MV-4-11 (cell line): ENCODE results near the gene PKMYT1.

Experiments used
- DNase-seq: peaks from one replicate; lab custom pipeline; 2025; lab: John Stamatoyannopoulos, UW

The PKMYT1 gene

DNA sequence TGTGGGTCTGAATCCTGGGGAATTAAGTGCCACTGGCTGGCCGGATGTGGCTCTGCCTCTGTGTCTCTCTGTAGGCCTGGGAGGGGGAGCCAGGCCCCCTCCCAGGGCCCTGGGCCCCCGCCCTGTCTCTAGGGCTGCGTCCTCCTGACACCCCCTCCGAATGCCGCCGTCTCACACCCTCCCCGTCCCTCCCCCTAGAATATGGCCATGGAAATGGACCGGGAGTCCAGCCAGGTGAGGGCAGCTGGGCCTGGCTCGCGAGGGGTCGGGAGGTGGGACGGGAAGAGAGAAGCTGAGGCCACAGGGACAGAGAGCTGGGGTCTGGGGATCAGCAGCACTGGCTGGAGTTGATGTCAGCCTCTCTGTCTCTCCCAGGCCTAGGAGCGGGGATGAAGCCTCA is 16.1 kb upstream of the PKMYT1 start:
- DNase-seq, result no peak

DNA sequence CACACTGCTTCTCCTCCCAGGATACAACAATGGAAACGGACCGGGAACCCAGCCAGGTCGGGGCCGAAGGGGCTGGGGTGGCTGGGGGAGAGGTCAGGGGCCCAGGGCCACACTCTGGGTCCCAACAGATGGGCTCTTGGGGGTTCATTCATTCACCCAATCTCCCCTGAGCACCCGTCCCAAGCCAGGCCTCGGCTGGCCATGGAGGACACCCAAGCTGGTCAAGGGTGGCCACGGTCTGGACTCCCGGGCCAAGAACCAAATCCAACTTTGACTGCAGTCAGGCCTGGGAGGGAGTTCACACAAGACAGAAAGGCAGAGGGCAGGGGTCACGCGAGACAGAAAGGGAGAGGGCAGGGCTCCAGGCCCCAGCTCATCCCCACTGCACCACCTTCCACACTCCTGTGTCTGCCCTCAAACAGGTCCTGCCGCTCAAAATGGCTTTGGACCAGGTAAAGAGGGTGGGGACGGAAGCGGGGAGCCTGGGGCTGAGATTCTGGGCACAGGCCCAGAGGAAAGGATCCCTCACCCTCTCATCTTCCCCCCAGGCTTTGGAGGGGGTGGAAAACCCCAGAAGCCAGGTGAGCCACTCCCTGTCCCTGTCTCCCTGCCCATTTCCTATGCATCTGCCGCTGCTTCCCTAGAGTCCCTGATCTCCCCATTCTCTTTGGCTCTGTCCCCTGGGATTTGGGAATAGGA is 12.3 kb upstream of the PKMYT1 start:
- DNase-seq, result no peak

DNA sequence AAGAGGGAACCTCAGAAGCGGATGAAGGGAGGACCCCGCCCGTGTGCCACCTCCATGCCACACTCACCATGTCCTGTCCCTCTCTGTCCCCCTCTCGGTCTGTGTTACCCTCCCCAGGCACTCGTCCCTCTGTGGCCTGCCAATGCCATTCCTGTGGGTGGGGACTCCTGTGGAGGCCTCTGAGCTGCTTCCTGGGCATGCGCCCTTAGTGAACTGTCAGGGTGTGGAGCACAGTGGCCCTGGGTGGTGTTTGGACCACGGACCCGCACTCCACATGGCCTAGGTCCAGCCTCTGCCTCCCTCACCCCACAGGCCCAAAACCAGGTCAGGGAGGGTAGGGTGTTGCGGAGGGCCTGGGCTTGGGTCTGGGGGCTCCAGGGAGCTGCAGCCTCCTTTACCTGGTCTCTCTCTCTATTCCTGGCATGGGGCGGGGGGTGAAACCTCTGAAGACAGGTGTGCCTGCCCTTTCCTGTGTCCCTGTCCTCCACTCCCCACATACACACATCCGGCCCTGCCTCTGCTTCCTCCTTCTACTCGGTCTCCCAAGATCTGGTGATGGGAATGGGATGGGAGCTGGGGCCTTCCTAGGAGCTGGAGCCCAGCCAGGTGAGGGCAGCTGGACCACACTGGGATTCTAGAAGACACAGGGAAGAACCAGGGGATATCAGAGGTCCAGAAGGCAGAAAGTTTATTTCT is 11.5 kb upstream of the PKMYT1 start:
- DNase-seq, result no peak

DNA sequence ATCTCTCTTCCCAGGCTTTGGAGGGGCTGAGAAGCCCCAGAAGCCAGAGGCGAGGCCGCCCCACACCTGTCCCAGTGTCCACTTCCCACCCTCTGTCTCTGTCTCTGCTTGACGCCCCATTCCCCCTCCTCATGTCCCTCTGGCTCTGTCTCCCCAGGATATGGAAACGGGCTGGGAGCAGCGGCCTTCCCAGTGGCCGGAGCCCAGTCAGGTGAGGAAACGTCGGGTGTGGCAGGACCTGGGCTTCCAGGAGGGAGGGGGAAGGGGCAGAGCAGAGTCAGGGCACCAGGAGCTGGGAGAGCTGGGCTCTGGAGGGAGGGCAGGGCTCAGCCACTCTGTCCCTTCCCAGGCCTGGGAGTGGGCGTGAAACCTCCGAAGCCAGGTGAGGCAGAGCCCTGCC is 10.6 kb upstream of the PKMYT1 start:
- no peak for DNase-seq

DNA sequence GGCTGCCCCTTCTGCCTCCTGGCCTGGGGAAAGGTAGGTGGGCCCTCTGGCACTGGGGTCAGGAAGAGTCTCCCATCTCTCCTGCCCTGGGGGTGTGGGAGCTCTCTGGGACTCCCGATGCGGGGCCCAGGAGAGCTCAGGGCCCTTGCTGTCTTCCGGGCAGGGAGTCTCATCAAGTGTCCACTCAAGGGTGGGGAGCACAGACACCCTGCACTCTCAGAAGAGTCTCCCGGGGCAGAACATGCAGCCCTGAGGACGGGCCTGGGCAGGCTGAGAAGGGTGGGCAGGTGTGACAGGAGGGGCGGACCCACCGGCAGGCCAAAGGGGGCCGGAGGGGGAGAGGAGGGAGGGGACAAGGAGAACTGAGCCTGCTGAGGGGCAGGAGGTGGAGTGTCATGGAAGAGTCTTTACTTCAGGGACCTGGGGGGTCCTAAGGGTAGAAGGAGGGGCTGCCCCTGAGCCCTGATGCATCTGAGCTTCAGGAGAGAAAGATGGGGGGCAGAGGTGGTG is 8.4 kb upstream of the PKMYT1 start:
- no peak for DNase-seq

DNA sequence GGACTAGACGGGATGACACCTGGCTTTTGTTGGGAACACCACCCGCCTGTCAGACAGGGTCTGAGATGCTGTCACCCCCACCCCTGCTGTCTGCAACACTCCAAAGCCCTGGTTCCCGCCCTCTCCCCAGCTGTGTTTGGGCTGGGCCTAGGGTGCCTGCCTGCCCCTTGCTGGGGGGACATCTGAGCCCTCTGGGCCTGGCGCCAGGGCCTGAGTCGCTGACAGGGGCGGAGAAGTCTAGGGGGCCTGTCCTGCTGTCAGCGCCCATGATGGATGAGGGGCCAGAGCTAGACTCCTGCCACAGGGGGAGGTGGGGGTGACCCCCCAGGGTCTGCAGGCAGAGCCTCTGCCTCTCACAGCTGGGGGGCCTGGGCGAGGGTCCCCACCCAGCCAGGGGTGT is 7.6 kb upstream of the PKMYT1 start:
- DNase-seq, result no peak

DNA sequence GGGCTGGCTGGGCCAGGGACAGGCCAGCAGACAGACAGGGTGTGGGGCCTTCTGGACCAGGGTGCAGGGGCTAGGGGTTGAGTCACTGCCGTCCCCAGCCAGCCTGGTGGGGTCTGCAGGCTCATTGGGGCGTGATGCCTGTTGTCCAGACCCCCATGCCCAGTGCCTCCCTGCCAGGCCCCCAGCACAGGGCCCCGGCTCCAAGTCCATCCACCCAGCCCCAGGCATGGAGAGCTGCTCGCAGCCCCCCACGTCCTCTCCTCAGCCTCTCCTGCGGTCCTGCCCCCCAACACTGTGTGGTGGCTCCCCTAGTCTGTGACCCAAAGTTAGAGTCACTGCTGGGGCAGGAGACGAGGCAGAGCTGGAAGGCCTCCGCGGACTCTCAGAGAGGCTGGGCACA is 7.0 kb upstream of the PKMYT1 start:
- DNase-seq, result no peak

DNA sequence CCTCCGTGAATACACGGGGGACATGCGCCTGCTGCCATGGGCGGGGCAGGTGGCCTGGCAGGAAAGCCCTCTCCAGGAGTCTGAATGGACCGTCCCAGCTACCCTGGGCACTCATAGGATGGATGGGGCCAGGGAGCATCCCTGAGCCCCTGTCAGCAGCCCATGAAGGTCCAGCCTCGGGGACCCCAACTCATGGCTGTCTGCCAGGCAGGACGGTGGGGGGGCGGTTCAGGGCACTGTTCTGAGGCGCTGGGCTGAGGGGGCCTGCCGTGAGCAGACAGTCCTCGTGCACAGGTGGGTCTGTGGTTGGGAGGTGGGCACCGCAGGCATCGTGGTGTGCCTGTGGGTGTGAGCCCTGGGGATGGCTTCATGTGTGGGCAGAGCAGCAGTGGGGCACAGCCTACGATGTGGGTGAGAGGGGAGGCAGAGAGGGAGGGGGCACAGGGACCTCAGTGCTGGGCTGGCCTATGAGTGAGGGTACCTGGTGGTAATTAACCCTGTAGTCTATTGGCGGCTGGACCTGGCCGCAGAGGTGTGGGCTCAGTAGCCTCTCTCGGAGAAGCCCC is 6.5 kb upstream of the PKMYT1 start:
- DNase-seq, result no peak

DNA sequence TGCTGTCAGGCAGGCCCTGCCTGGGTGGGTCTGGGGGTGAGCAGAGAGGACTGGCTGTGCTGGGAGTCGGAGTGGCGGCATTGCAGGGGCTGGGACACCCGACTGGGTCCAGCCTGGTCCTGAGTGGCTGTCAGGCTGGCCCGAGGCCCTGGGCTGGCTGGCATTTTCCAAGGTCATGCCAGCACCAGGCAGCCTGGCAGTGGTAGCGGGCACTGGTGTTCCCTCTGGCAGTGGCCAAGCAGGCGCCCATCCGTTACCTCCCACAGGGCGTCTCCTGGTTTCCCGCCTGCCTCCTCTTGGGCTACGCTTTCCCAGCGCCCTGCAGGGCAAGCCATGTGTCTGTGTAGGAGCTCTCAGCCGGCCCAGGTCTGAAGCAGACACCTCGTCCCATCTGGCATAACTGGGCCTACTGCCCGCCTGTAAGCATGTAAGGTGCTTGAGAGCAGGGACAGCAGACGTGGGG is 5.7 kb upstream of the PKMYT1 start:
- DNase-seq, result no peak

DNA sequence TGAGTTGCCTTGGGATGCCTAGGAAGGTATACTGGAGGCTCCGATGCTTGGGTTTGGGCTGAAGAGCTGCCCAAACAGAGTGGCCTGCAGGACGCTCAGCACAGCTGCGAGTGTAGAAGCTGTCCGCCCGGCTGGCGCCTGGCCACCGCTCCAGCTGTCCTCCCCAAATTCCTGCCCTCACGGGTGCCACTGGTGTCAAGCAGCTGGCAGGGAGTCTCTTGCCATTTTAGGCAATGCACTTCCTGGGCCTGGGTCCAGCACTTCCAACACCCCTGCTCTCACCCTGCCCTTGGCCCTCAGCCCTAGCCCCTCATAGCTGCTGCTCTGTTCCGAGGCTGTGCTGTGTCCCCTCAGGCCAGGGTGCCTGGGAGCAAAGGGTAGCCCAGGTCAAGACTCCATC is 5.2 kb upstream of the PKMYT1 start:
- DNase-seq, result no peak

DNA sequence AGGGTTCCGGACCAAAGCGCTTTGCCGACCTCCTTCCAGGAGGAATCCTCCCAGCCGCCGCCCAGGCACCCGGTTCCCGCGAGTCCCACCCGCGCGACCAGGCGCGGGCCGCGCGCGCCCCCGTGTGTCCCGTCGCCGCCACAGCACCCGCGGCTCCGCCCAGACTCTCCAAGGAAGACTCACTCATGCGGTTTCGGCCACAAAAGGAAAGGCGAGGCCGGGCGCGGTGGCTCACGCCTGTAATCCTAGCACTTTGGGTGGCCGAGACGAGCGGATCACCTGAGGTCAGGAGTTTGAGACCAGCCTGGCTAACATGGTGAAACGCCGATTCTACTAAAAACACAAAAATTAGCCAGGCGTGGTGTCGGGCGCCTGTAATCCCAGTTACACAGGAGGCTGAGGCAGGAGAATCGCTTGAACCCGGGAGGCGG is 3.5 kb upstream of the PKMYT1 start:
- peak; percentile 77 for DNase-seq

DNA sequence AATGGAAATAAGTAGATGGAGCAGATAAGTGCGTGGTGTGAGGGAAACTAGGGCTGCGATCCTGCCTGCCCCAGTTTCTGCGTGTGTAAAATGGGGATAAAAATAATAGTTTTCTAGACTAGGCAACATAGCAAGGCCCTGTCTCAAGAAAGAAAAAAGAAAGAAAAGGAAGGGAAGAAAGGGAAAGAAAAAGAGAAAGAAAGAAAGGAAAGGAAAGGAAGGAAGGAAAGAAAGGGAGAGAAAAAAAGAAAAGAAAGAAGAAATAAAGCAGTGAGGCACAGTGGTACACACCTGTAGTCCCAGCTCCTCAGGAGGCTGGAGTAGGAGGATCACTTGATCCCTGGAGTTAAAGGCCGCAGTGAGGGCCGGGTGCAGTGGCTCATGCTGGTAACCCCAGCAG is 2.2 kb upstream of the PKMYT1 start:
- no peak for DNase-seq

DNA sequence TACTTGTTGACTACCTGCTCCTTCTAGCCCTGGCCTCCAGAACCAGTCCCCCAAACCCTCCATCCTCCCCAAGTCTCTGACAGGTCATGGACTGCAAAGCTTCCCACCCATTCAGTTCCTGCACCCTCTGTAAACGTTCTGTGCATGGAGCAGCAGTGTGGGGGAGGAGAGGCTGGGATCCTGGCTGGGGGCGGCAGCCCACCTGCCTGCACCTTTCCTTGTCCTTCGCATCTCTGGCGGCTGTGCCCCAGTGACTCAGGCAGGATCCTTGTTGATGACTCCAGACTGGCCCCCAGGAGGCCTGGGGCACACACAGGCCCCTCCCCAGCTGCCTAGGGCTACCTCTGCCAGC is 1.6 kb upstream of the PKMYT1 start:
- no peak for DNase-seq

DNA sequence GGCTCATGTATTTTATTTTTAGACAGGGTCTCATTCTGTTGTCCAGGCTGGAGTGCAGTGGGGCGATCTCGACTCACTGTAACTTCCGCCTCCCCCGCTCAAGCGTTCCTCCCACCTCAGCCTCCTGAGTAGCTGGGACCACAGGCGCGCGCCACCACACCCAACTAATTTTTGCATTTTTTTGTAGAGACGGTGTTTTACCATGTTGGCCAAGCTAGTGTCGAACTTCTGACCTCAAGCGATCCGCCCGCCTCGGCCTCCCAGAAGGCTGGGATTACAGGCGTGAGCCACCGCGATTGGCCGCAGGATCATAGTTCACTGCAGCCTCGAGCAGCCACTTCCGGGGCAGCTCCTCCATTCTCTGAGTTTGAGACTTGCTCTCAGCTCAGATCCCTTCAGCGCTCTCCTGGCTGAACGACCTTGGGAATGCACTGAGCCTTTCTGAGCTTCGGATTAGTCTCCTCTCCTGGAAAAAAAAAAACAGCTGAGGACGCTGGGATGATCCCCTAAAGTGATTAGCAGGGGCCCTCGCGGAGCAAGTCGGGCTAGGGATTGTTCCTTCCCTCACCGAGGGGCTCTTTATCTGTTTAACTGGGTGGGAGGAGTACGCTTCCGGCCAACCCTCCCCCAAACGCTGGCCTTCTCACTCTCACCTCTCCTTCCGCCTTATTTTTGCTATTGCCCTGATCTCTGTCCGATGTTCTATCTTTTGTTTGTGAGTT is 1.1 kb upstream of the PKMYT1 start:
- no peak for DNase-seq

DNA sequence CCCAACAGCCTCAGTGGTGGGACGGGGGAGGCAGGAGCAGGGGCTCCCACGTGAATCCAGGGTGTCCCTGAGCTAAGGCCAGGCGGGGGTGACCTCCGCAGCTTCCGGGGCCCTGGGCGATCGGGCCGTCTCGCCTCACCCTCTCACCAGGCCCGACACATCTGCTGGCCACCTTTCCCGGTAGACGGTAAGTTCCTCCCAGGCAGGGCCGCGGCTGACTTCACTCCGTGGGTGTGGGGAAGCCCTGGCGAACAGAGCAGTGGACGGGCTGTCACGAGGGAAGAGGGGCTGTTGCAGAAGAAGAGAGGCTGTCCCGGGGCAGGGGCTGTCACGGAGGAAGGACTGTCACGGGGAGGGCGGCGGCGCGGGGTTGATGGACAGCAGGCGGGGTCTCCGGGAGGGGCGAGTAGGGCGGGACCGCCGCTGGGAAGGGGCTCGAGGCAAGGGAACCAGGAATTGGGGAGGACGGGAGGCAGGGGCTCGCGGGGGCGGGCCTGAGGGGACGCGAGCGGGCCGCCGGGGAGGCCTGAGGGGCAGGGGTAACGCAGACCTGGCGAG is 498 bp downstream of the PKMYT1 start:
- DNase-seq, result no peak

DNA sequence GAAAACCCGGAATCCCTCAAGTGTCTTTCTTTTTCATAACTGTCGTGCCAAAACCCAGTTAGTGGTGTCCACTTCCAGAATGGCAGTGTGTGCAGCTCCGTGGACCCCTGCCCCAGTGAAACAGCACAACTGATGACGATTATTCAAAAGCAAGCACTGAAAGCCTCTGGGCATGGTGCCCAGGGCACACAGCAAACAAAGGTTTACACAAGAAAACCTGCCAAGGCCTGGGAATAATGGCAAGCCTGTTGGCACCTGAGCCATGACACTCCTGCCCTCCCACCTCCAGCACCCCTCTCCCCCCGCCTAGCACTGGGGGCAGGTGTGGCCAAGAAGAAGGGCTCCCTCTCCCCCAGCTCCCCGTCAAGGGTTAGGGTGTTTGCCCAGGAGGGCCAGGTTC is 2.8 kb downstream of the PKMYT1 start:
- no peak for DNase-seq

DNA sequence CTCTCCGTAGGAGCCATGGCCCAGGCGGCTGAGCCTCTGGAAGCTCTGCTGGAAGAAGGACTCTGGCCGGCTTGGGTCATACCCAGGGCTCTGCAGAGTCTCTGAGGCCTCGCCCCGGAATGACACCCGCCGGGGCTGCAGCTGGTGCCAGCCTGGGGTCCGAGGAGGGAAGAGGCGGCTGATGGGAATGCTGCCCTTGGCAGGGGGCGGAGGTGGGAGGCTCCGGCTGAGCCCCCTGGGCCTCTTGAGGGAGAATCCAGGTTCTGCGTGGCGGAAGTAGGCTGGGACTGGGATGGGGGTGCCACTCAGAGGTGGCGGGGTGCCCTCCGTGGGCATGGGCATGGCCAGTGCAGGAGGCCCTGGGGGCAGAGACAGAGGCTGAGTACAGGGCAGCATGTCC is 3.6 kb downstream of the PKMYT1 start:
- DNase-seq, result no peak

DNA sequence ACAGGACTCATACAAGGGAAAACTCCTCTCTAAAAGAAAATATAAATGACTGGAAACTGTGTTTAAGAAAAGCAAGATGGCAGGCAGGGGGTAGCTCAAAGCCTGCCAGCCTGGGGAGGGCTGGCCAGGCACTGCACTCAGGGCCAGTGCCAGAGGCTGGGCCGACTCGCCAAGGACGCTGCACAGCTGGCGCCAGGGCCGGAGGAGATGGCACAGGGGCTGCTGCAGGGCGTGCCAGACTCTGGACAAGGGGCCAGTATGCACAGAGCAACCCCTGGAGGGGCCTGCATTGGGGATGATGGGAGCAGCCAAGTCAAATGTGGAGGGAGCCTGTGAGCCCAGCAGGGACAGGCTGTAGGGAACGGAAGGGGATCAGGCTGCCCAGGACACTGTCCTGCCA is 4.0 kb downstream of the PKMYT1 start:
- no peak for DNase-seq

DNA sequence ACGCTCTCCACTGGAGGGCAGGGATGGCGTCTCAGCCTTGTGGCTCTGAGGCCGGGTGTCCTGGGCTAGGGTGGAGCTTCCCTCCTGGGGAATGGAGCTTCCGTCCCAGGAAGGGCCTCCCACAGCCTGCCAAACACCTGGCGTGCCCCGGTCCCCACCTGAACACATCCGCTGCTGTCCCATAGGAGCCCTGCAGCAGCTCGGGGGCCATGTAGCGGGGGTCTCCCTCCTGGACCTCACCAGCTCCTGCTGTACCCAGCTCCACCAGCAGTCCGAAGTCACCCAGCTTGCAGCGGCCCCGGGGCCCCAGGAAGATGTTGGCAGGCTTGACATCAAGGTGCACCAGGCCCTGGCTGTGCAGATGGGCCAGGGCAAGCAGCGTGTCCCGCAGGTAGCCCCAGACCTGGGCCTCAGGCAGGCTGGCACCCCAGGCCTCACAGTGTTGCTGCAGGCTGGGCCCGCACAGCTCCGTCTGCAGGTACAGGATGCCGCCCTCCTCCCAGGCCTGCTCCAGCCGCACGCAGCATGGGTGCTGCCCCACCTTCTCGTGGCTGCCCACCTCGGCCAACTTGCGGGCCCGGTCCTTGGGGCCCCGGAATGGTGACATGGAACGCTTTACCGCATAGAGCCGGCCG is 5.0 kb downstream of the PKMYT1 start:
- no peak for DNase-seq

DNA sequence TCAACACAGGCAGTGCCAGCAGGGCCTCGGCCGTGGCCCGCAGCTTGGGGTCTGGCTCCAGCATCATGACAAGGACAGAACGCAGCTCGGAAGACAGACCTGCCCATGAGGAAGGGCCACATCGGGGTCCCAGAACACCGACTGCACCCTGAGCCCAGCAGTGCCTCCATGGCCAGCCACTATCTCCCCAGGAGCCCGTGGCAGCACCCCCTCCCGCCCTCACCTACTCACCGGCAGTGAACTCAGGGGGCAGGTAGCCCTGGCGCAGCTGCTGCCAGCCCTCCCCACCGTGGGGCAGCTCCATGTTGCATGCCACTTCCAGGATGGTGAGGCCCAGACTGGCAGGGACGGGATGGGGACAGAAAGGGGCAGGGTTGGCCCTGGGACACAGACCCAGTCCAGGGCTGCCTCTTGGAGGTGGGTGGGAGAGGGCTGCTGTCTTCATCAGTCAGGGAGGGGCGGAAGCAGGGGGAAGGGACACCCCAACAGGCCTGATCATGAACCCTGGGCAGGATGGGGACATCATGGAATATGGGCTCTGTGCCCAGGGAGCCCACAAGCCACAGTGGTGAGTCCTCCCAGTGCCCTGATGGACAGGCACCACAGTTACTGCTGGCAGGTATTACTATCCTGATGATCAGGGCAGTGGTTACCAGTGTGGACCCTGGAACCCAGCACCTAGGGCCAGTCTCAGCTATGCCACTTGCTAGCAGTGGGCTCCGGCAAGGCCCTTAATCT is 5.8 kb downstream of the PKMYT1 start:
- DNase-seq, result no peak

DNA sequence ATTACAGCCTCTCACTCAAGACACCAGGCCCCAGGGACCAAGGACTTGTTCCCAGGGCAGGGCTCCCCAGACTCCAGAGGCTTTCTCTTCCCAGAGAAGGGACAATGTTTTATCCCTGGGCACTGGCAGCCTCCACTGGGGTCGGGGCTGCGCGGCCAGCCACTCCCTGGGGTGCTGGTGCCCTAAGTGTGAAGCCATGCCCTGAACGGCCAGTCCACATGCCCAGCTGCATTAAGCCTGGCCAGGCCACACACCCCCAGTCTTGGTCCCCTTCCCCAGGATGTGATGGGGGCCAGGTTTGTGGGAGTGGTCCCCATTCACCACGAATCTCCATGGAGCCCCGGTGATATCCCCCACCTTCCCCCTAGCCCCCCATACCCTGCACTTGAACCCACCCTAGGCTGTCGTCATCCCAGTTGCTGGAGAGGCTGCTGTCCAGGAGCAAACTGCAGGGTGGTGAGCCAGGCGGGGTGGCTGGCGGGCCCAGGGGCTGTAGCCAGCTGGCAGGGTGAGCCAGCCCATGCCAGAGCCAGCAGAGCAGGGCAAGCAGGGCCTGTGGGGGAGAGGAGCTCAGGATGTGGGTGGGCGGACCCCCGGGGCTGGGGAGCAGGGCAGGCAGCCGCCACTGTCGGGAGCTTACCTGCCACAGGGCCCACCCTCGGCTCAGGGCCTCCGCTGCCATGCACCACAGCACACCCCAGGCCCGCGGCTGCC is 6.5 kb downstream of the PKMYT1 start:
- DNase-seq, result no peak
